Stimulated activated CD4-positive, alpha-beta T cell treated with anti-CD3 and anti-CD28 coated beads, Interleukin-2, amount 100 ng/mL, for 48 hours (primary cell): ENCODE results near the gene TYW1B.
"Not testable (repeated sequence)": the region's sequence is repeated elsewhere in the genome, so short reads cannot be mapped to it uniquely, and the experiment has no call there.

Experiments used
- DNase-seq, 2 donors: peaks; one replicate each; pipeline ENCODE4 v3.0.0-alpha.2; 2020

Gene TYW1B

DNA sequence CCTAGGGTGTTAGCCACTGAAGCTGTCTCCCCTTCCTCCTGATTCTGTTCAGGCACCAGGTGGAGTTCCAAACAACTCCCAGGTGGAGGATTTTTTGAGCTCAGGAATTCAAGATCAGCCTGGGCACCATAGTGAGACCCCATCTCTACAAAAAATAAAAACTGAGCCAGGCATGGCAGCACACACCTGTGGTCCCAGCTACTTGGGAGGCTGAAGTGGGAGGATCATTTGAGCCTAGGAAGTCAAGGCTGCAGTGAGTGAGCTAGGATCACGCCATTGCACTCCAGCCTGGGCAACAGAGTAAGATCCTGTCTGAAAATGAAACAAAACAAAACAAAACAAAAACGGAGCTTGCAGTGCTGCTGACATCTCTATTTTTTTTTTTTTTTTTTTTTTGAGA, 287.1 kb downstream of the TYW1B start:
- no peak for DNase-seq

- no peak for DNase-seq
Observed at GRCh38 chr7:72540106-72540611, 287.8 kb downstream of the TYW1B start.

DNA sequence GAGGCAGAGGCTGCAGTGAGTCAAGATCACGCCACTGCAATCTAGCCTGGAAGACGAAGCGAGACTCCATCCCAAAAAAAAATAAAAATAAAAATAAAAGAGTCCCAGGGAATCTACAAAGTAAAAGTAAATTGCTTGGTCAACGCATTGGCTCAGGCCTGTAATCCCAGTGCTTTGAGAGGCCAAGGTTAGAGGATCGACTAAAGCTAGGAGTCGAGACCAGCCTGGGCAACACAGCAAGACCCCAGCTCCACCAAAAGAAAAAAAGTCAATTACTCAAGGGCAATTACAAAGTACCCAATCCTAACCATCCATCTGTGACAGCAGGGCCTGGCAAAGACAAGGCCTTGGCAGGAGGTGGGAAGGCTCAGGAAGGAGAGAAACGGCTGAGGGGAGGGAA, 288.3 kb downstream of the TYW1B start:
- no peak for DNase-seq

DNA sequence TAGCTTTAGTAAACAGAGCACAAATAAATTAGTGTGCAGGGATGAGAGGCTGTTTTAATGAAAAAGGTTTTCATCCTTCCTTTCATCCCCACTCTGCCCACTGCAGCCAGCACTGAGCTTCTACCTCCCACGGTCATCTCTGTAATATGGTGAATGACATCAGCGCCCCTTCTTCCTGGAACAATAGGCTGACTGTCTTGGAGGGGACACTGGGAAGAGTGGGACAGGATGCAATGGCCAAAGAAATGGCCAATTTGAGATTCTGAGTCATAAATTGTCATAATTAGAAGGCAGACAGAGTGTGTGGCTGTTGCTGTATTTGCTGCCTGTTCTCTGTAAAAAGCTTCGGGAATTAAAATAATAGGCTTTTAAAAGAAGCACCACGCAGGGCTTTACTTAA, 289.1 kb downstream of the TYW1B start:
- no peak for DNase-seq

DNA sequence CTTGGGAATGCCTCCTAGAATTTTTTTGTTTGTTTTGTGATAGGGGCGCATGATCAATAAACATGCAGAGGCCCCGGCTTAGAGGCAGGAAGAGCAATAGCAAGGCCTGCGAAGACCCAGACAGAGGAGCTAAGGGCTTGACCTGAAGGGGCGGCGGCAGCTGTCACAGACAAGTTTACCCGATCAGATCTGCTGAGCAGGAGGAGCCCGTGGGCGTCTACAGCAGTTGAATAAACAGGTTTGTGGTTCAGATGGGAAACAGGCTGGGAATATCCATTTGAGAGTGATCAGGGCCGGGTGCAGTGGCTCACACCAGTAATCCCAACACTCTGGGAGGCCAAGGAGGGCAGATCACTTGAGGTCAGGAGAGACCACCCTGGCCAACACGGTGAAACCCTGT, 289.9 kb downstream of the TYW1B start:
- no peak for DNase-seq

DNA sequence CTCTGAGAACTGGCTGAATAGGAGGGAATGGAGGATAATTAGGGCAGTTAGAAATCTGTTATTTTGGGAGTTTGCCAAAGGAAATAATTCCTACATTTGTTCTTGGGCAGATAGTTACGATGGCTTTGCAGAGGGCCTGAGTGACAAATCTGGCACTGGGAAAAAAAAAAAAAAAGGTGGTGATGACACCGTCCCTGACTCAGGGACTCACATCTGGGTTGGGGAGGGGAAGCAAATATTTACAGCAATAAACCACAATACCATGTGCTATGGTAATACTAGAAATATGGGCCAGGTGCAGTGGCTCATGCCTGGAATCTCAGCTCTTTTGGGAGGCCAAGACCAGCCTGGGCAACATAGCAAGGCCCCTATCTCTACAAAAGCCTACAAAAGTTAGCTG, 292.0 kb downstream of the TYW1B start:
- not testable (repeated sequence) for DNase-seq

GRCh38 chr7:72531048-72531447, 297.0 kb downstream of the TYW1B start:
- DNase-seq = not testable (repeated sequence)
